Activated T-helper 9 cell treated with anti-CD3 and anti-CD28 coated beads, Interleukin-2, amount 50 U/mL, for 16 hours (primary cell): ENCODE measurements around the gene PREX1.

Source experiments
- DNase-seq: peaks from one replicate; pipeline ENCODE4 v3.0.0-alpha.2; 2020; ENCODE audit warnings: low read depth

Gene PREX1

GRCh38 chr20:48680650-48681049 lies 147.1 kb downstream of the PREX1 start:
- DNase-seq = no peak

- no peak for DNase-seq
These were observed 148.2 kb downstream of the PREX1 start for GRCh38 chr20:48679599-48679998.

GRCh38 chr20:48679011-48679410 lies 148.8 kb downstream of the PREX1 start:
- no peak for DNase-seq

GRCh38 chr20:48678421-48678820 lies 149.4 kb downstream of the PREX1 start:
- no peak for DNase-seq

GRCh38 chr20:48676795-48677460 lies 150.9 kb downstream of the PREX1 start:
- no peak for DNase-seq

- DNase-seq = no peak
These were observed 151.7 kb downstream of the PREX1 start for GRCh38 chr20:48676125-48676524.

- no peak for DNase-seq
These were observed 153.3 kb downstream of the PREX1 start for GRCh38 chr20:48674461-48674860.

GRCh38 chr20:48673507-48673906 lies 154.3 kb downstream of the PREX1 start:
- DNase-seq = no peak

- DNase-seq = no peak
These were observed 155.5 kb downstream of the PREX1 start for GRCh38 chr20:48672324-48672723.

GRCh38 chr20:48671141-48671540 lies 156.7 kb downstream of the PREX1 start:
- DNase-seq = no peak

- no peak for DNase-seq
These were observed 157.7 kb downstream of the PREX1 start for GRCh38 chr20:48669946-48670605.

- DNase-seq = no peak
These were observed 159.3 kb downstream of the PREX1 start for GRCh38 chr20:48668451-48668946.

GRCh38 chr20:48667889-48668413 lies 159.8 kb downstream of the PREX1 start:
- no peak for DNase-seq

GRCh38 chr20:48667481-48667880 lies 160.3 kb downstream of the PREX1 start:
- no peak for DNase-seq

GRCh38 chr20:48665785-48666184 lies 162.0 kb downstream of the PREX1 start:
- no peak for DNase-seq

- DNase-seq = no peak
These were observed 165.1 kb downstream of the PREX1 start for GRCh38 chr20:48662711-48663110.

- no peak for DNase-seq
These were observed 166.0 kb downstream of the PREX1 start for GRCh38 chr20:48661575-48662455.

GRCh38 chr20:48660788-48661187 lies 167.0 kb downstream of the PREX1 start:
- no peak for DNase-seq

- no peak for DNase-seq
These were observed 167.9 kb downstream of the PREX1 start for GRCh38 chr20:48659858-48660257.

GRCh38 chr20:48658505-48658904 lies 169.3 kb downstream of the PREX1 start:
- no peak for DNase-seq

GRCh38 chr20:48658198-48658476 lies 169.7 kb downstream of the PREX1 start:
- DNase-seq = no peak

GRCh38 chr20:48657426-48658197 lies 170.2 kb downstream of the PREX1 start:
- peak; percentile 43 for DNase-seq
